HUES6 (cell line): ENCODE measurements around the gene MMP14.
"Not testable (repeated sequence)": the region's sequence is repeated elsewhere in the genome, so short reads cannot be mapped to it uniquely, and the experiment has no call there.

Source experiments
- H3K27ac ChIP-seq: 2 replicates; pipeline ENCODE4 v1.7.0; 2013; ENCODE audit warnings: low read depth, mild to moderate bottlenecking, low read length, inconsistent platforms
- H3K27me3 ChIP-seq: 2 replicates; pipeline ENCODE4 v1.6.1; 2013; ENCODE audit warnings: low read length; ENCODE audit not compliant: control insufficient read depth, insufficient read depth
- H3K36me3 ChIP-seq: 2 replicates; pipeline ENCODE4 v1.6.1; 2013; ENCODE audit warnings: low read length; ENCODE audit not compliant: control insufficient read depth, insufficient read depth
- H3K4me1 ChIP-seq: 2 replicates; pipeline ENCODE4 v1.6.1; 2013; ENCODE audit warnings: low read length; ENCODE audit not compliant: control insufficient read depth, insufficient read depth
- H3K4me3 ChIP-seq: 2 replicates; pipeline ENCODE4 v1.5.1; 2013; ENCODE audit warnings: low read depth, low read length
- H3K9ac ChIP-seq: one replicate; pipeline ENCODE4 v1.6.1; 2013; ENCODE audit warnings: mild to moderate bottlenecking, low read length
- H3K9me3 ChIP-seq: 2 replicates; pipeline ENCODE4 v1.6.1; 2013; ENCODE audit warnings: low read depth, low read length; ENCODE audit not compliant: control insufficient read depth, insufficient read depth

MMP14 gene

DNA sequence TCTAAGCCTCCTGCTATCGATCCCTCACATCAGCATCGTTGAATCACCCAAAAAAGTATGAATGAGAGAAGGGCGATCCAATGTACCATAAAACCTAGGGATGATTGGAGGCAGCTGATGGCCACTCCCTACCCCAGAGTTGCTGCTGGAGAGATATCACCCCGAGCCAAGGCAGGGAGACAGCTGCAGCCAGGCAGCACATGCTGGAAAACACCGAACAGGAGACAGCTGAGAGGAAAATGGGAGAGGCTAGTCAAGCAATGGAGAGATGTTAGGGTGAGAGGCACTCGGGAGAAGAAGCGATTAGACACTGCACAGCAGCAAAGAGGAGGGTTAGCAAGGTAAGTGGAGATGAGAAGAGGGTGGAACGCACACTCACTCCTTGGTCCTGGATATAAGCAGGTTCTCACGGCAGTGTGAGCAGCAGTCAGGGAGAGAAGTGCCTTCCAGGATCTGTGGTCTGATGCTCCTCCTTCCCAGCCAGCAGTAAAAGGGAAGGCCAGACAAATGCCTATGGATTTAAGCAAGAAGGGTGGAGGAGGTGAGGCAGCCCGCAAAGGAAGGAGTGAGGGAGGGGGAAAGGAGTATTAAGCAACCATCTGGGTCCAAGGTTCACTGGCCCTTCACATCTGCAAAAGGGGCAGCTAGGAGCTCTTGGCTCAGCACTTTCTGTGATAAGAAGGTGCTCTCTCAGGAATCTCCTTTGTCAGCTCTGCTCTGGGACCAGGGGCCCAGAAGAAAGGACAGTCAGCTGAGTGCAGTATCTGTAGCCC, 21.3 kb upstream of the MMP14 start, which contains the start of gene SLC7A7:
Gene SLC7A7 (minus strand): TSS at position 495 of the 773 bp plus-strand sequence. CDS start 2,037 bp downstream, outside the sequence.
- H3K27ac ChIP-seq: no peak within 1 kb of the TSS
- H3K9ac ChIP-seq: peak within 1 kb of the TSS; percentile 3
- H3K4me1 ChIP-seq: peaks cover 32% of the 10 kb centered on the region
- H3K27me3 ChIP-seq: no peaks in the 10 kb centered on the region
- H3K4me3 ChIP-seq: no peak within 1 kb of the TSS; the same call in 1 of the 2 replicates
- no peaks in the 10 kb centered on the region for H3K36me3 ChIP-seq
- no peaks in the 10 kb centered on the region for H3K9me3 ChIP-seq

DNA sequence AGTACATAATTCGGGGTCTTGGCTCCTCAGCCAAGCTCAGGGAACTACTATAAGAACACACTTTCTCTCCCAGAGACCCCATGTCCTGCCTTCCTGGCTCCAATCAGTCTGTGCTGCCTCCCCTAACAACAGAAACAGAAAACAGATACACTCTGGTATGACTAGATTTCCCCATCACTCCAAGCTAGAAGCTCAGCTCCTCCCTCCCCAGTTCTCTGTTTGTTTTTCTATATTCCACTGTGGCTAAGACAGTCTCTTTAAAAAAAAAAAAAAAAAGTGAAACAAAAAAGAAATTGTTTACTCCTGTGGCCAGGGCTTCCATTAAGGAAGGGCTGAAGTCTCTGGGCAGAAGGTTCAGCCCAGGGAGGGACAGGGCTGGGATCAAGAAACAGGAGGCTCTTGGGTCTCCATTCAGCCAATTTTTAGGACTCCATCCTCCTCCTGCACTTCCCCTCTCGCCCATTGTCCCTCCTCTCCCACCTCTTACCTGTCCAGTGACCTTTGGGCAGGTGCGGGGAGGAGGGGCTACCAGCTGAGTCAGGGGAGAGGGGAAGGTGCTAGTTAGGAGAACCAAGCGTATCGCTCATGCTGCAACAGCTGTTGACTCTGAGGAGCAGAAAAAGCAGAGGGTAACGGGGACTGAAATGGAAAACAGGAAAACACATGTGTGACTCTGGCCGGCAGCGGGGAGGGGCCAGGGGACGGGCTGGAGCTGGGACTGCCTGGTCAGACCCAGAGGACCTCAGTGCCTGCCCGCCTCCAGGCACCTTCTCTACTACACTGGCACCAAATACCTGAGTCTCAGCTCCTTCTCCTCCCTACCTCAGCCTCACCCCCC, 17.0 kb upstream of the MMP14 start:
- H3K4me3 ChIP-seq: peak overlapping the region; percentile 33
- H3K27ac ChIP-seq: no peak overlapping the region
- peaks cover 50% of the 10 kb centered on the region for H3K4me1 ChIP-seq
- H3K36me3 ChIP-seq: no peaks in the 10 kb centered on the region
- H3K9ac ChIP-seq: peak overlapping the region; percentile 52
- no peaks in the 10 kb centered on the region for H3K27me3 ChIP-seq
- H3K9me3 ChIP-seq: no peaks in the 10 kb centered on the region

DNA sequence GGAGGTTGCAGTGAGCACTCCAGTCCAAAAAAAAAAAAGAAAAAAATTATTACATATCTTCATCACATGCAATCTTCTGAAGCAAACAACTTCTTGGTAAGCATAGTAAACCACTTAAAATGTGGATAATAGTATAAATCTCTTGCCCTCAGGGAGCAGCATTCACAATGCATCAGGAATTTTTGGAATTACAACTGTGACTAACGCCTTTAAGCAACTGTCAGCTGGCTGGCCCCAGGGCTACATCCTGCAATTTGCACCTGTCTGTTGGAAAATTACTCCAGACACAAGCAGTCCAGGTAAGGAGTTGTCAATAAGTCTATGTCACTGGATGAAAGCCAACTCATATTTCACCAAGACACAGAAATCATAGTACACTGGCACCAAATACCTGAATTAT, 15.7 kb upstream of the MMP14 start:
- peaks cover 45% of the 10 kb centered on the region for H3K4me1 ChIP-seq
- no peak overlapping the region for H3K27ac ChIP-seq
- H3K36me3 ChIP-seq: no peaks in the 10 kb centered on the region
- peak overlapping the region; percentile 90 for H3K9ac ChIP-seq
- no peaks in the 10 kb centered on the region for H3K27me3 ChIP-seq
- no peak overlapping the region; the same call in 1 of the 2 replicates for H3K4me3 ChIP-seq
- H3K9me3 ChIP-seq: no peaks in the 10 kb centered on the region

GRCh38 chr14:22821193-22822015, 15.0 kb upstream of the MMP14 start:
- Histone ChIP-seq H3K4me3 (peak overlapping the region; percentile 71), H3K27ac (no peak overlapping the region; the same call in 1 of the 2 replicates), H3K9ac (peak overlapping the region; percentile 90)

DNA sequence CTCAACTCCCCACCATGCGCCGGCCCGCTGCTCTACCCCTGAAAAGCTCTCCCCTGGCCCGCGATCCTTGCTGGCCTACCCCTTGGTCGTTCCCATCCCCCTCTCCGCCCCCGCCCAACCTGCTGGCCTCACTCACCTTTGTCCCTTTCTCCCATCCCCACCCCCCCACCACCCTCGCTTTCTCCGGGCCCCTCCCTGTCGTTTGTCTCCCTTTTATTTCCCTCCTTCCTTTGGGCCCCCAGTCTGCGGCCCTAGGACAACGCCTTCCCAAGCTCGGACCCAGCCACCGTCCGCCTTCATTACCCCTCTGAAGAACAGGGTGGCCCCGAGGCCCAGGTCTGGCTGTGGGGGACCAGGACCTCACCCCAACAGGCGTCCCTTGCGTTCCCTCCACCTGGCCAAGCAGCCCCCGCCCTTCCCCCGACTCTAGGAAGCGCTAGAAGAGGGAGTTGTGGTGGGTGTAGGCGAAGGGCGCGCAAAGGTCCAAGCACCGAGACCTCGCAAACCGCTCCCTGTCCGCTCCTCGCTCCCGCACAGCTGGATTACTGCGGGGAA, 14.3 kb upstream of the MMP14 start:
- peak overlapping the region; percentile 71 for H3K4me3 ChIP-seq
- H3K36me3 ChIP-seq: no peaks in the 10 kb centered on the region
- no peaks in the 10 kb centered on the region for H3K27me3 ChIP-seq
- H3K4me1 ChIP-seq: peaks cover 42% of the 10 kb centered on the region
- peak overlapping the region; percentile 90 for H3K9ac ChIP-seq
- H3K9me3 ChIP-seq: no peaks in the 10 kb centered on the region
- H3K27ac ChIP-seq: peak overlapping the region; percentile 98

More at GRCh38 chr14:22821193-22822015, 15.0 kb upstream of the MMP14 start:
- peaks cover 42% of the 10 kb centered on the region for H3K4me1 ChIP-seq
- no peaks in the 10 kb centered on the region for H3K9me3 ChIP-seq
- H3K36me3 ChIP-seq: no peaks in the 10 kb centered on the region
- H3K27me3 ChIP-seq: no peaks in the 10 kb centered on the region

DNA sequence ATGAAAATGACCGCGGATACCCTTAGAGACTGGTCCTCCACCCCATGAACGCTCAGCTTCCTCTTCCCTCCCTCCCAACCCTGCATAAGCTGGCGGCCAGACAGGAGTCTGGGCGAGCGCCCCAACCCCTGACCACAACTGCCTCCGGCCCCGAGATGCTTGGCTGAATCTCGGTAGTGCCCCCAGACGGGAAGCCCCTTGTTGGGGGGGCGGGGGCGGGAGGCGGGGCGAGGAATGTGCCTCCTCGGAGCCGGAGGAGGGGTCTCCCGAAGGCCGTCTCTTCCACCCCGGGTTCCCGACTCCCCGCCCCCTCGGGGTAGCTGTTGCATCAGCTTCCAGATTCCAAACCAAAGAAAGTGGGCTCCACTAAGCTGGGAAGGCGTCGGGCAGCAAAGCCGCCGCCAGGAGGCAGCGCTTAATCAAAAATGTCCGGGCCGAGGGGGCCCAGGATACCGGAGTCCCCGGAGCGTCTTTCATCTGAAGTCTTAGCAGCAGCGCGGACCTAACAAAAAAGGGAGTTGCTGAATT, 13.8 kb upstream of the MMP14 start:
- Histone ChIP-seq H3K36me3 (no peaks in the 10 kb centered on the region), H3K4me1 (peaks cover 48% of the 10 kb centered on the region), H3K27me3 (no peaks in the 10 kb centered on the region), H3K9ac (peak overlapping the region; percentile 90), H3K9me3 (no peaks in the 10 kb centered on the region), H3K27ac (peak overlapping the region; percentile 98), H3K4me3 (peak overlapping the region; percentile 71)

DNA sequence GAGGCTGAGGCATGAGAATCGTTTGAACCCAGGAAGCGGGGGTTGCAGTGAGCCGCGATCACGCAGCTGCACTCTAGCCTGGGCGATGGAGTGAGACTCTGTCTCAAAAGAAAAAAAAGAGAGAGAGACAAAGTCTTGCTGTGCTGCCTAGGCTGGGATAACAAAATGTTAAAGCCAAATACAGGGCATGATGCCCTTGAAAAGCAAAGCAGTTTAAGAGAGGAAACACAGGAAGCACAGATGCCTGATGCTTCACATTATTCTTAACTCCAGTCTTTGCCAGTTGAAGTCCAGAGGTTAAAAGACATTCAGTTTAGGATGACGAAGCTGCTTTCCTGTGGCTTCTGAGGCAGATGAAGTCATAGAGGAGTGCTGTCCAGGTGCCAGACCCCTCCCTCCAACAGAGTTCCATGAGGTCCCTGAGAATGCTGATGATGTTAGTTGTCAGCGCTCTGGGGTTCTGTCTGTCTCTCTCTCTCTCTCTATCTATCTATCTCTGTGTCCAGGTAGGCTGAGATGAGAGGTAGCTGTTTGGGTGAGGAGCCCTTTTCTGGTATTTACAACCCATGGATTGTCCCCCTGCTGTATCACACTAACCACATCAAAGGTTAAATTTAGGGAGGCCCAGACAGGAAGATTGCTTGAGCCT, 11.6 kb upstream of the MMP14 start:
- H3K9ac ChIP-seq: peak overlapping the region; percentile 14
- H3K27me3 ChIP-seq: no peaks in the 10 kb centered on the region
- no peak overlapping the region for H3K4me3 ChIP-seq
- peaks cover 34% of the 10 kb centered on the region for H3K4me1 ChIP-seq
- H3K36me3 ChIP-seq: no peaks in the 10 kb centered on the region
- H3K9me3 ChIP-seq: no peaks in the 10 kb centered on the region
- no peak overlapping the region for H3K27ac ChIP-seq

DNA sequence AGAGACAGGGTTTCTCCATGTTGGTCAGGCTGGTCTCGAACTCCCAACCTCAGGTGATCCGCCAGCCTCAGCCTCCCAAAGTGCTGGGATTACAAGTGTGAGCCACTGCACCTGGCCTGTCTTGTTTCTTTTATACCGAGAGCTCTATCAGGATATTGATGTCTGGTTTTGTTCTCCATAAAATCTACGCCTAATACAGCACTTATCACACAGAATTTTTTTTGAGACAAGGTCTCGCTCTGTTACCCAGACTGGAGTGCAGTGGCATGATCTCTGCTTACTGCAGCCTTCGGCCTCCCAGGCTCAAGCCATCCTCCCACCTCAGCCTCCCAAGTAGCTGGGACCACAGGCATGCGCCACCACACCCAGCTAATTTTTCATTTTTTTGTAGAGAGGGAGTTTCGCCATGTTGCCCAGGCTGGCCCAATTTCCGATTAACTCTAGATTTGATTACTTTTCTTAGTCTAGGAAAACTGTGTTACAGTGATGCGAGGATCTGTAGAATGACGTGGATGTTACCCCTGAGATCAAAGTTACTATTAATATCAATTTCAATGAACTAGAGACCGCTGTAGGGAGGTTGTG, 7.2 kb upstream of the MMP14 start:
- H3K27me3 ChIP-seq, H3K9ac ChIP-seq, H3K9me3 ChIP-seq, H3K27ac ChIP-seq: not testable (repeated sequence)
- H3K36me3 ChIP-seq: peaks cover 26% of the 10 kb centered on the region
- peaks cover 17% of the 10 kb centered on the region for H3K4me1 ChIP-seq
- H3K4me3 ChIP-seq: peak overlapping the region; percentile 88

GRCh38 chr14:22829661-22830442, 6.5 kb upstream of the MMP14 start, which contains the start of gene MRPL52:
TSS of gene MRPL52 (plus strand) at chr14:22829887. CDS start at chr14:22829913, 26 bp downstream.
- Histone ChIP-seq H3K36me3 (peaks cover 33% of the 10 kb centered on the region), H3K9me3 (no peaks in the 10 kb centered on the region), H3K4me3 (peak within 1 kb of the TSS; percentile 88), H3K27me3 (no peaks in the 10 kb centered on the region), H3K4me1 (peaks cover 14% of the 10 kb centered on the region), H3K9ac (peak within 1 kb of the TSS; percentile 78), H3K27ac (peak within 1 kb of the TSS; percentile 18)
